ENCODE results near the gene CPNE7.

- TF ChIP-seq POLR2AphosphoS5 (IDR thresholded peaks at IDR 0.05; ENCODE audit: borderline replicate concordance, low read depth, low read length) (no peak), EZH2 (IDR thresholded peaks at IDR 0.05) (no peak)
Observed at GRCh38 chr16:89615176-89615575, 39.6 kb downstream of the CPNE7 start.
